Upper lobe of left lung (tissue), 4 donors: ENCODE results near the gene CTDSPL2.

Experiments
- CTCF ChIP-seq, 6 experiments: fragments of 450-650 bp in 4 of 6; fragments of 200-600 bp in 2 of 6; sonication (generic) in 2 of 6; IDR thresholded peaks; one replicate each; pipeline ENCODE4 v1.5.1; 2016 to 2019; ENCODE audit warnings: antibody characterized with exemption in 6 of 6
- EP300 ChIP-seq, 4 donors: sonication (generic); formaldehyde crosslinking; IDR thresholded peaks; one replicate each; pipeline ENCODE4 v1.5.1; 2017; ENCODE audit warnings: antibody characterized with exemption in 4 of 4, control low read depth in 2 of 4

- TF ChIP-seq EP300 (IDR thresholded peaks at IDR 0.05) (no peak), CTCF (IDR thresholded peaks at IDR 0.05) (no peak)
Observed at GRCh38 chr15:44535523-44536301, 108.3 kb downstream of the CTDSPL2 start.
